ENCODE results near the gene KIF13A. TPM values are rescaled to one million over a fixed set of nuclear protein-coding genes. Genes with fewer than 3 reads are reported as not detected.

KIF13A gene
- total and polyA plus RNA-seq, 9 of the 15 experiments (the other 6 are each of a cell fraction or from before 2014, with no cell fraction given) = 3.6 to 44.3 (median 29.7) TPM

DNA sequence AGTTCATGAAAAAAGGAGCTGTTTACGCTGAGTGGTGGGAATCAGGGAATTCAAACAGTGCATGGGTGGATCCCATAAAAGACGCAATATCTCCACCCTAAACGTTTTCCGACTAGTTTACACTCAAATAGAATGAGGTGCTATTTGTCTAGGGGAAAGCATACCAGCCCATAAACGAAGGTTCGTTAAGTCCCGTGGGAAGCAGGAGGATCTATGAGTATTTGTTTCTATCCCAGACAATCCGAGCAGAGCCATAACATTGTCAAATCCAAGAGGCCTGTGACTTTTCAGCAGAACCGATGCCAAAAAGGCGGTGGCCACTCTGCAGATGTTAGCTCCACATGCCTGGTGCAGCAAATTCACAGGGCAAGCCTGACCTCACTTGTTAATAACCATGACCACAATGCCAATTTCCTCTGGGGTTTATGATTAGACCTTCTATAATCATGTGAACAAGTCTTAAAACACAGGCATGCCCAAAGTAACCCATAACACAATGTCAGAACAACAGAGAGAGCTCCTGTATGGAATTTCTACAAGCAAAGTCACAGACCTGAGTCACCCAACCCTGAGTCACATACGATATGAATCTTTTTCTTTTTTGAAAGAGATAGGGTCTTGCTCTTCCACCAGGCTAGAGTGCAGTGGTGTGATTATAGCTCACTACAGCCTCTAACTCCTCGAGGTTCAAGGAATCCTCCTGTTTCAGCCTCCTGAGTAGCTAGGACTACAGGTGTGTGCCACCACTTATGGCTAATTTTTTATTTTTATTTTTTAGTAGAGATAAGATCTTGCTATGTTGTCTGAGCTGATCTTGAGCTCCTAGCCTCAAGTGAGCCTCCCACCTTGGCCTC is 123.3 kb downstream of the KIF13A start (continued):
- TF ChIP-seq REST (IDR thresholded peaks at IDR 0.05; ENCODE audit: borderline replicate concordance) (peak; percentile 30; the same call in 1 of the 2 replicates), REST (CRISPR knock-in tag; IDR thresholded peaks at IDR 0.05; ENCODE audit: low read depth) (no peak), TEAD4 (IDR thresholded peaks at IDR 0.05; ENCODE audit: low read length) (peak; percentile 50), TEAD4 (CRISPR knock-in tag; IDR thresholded peaks at IDR 0.05; ENCODE audit: borderline replicate concordance) (no peak)
- TF ChIP-seq, protein P1, sequence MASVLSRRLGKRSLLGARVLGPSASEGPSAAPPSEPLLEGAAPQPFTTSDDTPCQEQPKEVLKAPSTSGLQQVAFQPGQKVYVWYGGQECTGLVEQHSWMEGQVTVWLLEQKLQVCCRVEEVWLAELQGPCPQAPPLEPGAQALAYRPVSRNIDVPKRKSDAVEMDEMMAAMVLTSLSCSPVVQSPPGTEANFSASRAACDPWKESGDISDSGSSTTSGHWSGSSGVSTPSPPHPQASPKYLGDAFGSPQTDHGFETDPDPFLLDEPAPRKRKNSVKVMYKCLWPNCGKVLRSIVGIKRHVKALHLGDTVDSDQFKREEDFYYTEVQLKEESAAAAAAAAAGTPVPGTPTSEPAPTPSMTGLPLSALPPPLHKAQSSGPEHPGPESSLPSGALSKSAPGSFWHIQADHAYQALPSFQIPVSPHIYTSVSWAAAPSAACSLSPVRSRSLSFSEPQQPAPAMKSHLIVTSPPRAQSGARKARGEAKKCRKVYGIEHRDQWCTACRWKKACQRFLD (CRISPR knock-in tag; IDR thresholded peaks at IDR 0.05) = no peak
